Gastroesophageal sphincter (tissue), 4 donors: Measurements from ENCODE around the gene KCNT1. TPM values are rescaled to one million over a fixed set of nuclear protein-coding genes. Genes with fewer than 3 reads are reported as not detected.

Experiments
- ATAC-seq: fragments of 150-250 bp; one replicate; pipeline ENCODE4 v1.9.1; 2016; ENCODE audit warnings: mild to moderate bottlenecking, moderate library complexity
- H3K27ac ChIP-seq, 4 donors: fragments of 200-600 bp; sonication (generic) in 3 of 4; 1 replicate in 3 of 4; 2 replicates in 1 of 4; pipeline ENCODE4 v1.5.1; 2016 to 2019
- H3K27me3 ChIP-seq: fragments of 200-600 bp; sonication (generic); one replicate; pipeline ENCODE4 v1.5.1; 2019
- H3K36me3 ChIP-seq, 2 donors: fragments of 200-600 bp; sonication (generic); one replicate each; pipeline ENCODE4 v1.5.1; 2019; ENCODE audit warnings: control low read depth in 1 of 2
- H3K4me1 ChIP-seq, 3 donors: fragments of 200-600 bp; sonication (generic); 1 replicate in 2 of 3; 2 replicates in 1 of 3; pipeline ENCODE4 v1.5.1; 2016 to 2019; ENCODE audit warnings: control low read depth in 2 of 3
- H3K4me3 ChIP-seq, 2 donors: fragments of 200-600 bp; sonication (generic); one replicate each; pipeline ENCODE4 v1.5.1; 2019; ENCODE audit warnings: mild to moderate bottlenecking in 1 of 2, moderate library complexity in 1 of 2
- H3K9me3 ChIP-seq, 3 donors: fragments of 200-600 bp; sonication (generic); one replicate each; pipeline ENCODE4 v1.5.1; 2017 to 2019; ENCODE audit warnings: control low read depth in 2 of 3
- EP300 ChIP-seq: sonication (generic); formaldehyde crosslinking; IDR thresholded peaks from one replicate; pipeline ENCODE4 v1.6.1; 2017; ENCODE audit warnings: antibody characterized with exemption, mild to moderate bottlenecking
- POLR2A ChIP-seq, 2 donors: fragments of 450-650 bp; IDR thresholded peaks; one replicate each; pipeline ENCODE4 v1.6.1; 2017; ENCODE audit warnings: antibody characterized with exemption in 2 of 2, mild to moderate bottlenecking in 2 of 2, moderate library complexity in 1 of 2
- POLR2AphosphoS5 ChIP-seq: sonication (generic); formaldehyde crosslinking; IDR thresholded peaks from one replicate; pipeline ENCODE4 v1.6.1; 2017; ENCODE audit warnings: antibody characterized with exemption
- WGBS, 2 donors: methylation state at CpG; one replicate each; pipeline ENCODE4 v1.1.5; 2018; ENCODE audit warnings: low coverage in 1 of 2; 5-methylcytosine and 5-hydroxymethylcytosine counted together
- total RNA-seq, 4 donors: library from RNA; depleted of rRNA; stranded (reverse); fragments of >200 nt; gene quantifications; one replicate each; pipeline ENCODE4 v1.1.0, GENCODE V29; 2016
- TF ChIP-seq, protein P1 (sequence below), 4 experiments: fragments of 200-600 bp in 2 of 4; fragments of 450-650 bp in 2 of 4; sonication (generic) in 1 of 4; IDR thresholded peaks; one replicate each; pipeline ENCODE4 v1.5.1; 2017 to 2019; ENCODE audit warnings: antibody characterized with exemption in 4 of 4, mild to moderate bottlenecking in 2 of 4, moderate library complexity in 2 of 4

Gene KCNT1
- total RNA-seq, 4 donors from 2014 or later: 0.19 TPM; not detected in 3

DNA sequence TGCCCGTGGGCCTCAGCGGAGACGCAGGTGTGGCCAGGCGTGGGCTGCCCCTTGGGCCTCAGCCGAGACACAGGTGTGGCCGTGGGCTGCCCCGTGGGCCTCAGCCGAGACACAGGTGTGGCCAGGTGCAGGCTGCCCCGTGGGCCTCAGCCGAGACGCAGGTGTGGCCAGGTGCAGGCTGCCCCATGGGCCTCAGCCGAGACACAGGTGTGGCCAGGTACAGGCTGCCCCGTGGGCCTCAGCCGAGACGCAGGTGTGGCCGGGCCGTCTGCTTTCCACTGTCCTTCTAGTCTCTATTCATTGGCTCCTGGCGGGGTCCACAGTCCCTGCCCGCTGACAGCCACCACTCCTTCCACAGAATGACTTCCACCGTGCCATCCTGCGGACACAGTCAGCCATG lies 56.1 kb downstream of the KCNT1 start:
- TF ChIP-seq POLR2A (IDR thresholded peaks at IDR 0.05) (no peak), POLR2AphosphoS5 (no peak), EP300 (no peak)
- TF ChIP-seq, protein P1, sequence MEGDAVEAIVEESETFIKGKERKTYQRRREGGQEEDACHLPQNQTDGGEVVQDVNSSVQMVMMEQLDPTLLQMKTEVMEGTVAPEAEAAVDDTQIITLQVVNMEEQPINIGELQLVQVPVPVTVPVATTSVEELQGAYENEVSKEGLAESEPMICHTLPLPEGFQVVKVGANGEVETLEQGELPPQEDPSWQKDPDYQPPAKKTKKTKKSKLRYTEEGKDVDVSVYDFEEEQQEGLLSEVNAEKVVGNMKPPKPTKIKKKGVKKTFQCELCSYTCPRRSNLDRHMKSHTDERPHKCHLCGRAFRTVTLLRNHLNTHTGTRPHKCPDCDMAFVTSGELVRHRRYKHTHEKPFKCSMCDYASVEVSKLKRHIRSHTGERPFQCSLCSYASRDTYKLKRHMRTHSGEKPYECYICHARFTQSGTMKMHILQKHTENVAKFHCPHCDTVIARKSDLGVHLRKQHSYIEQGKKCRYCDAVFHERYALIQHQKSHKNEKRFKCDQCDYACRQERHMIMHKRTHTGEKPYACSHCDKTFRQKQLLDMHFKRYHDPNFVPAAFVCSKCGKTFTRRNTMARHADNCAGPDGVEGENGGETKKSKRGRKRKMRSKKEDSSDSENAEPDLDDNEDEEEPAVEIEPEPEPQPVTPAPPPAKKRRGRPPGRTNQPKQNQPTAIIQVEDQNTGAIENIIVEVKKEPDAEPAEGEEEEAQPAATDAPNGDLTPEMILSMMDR (IDR thresholded peaks at IDR 0.05): no peak
- Histone ChIP-seq H3K36me3 (no peaks in the 10 kb centered on the region), H3K27me3 (peaks cover 46% of the 10 kb centered on the region), H3K4me1 (no peaks in the 10 kb centered on the region), H3K9me3 (peaks cover 0 to 10% (median 0%) of the 10 kb centered on the region in 3 donors), H3K27ac (no peak overlapping the region), H3K4me3 (no peak overlapping the region)
- ATAC-seq: no peak
- WGBS, 2 donors: 89% methylated on average over 7 of the region's 21 CpGs; no CpG with 5 or more reads in 1 of the 2 donors

DNA sequence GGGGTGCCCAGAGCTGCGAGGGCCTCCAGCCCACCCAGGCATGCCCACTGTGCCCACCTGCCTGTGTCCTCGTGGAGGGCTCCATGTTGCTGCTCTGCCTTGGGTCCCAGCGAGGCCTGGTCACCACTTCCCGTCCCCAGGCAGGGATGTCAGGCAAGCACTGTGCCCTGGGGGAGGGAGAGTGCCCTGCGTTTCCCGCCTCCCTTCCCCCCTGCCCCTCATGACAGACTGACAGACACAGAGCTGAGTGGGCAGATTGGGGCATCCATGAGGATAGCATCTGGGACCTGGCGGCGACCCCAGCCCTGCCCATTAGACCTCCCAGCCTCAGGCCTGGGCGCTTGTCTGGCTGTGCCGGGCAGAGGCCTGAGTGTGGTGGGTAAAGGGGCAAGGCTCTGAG lies 56.9 kb downstream of the KCNT1 start:
- no peak for TF ChIP-seq POLR2A (IDR thresholded peaks at IDR 0.05)
- TF ChIP-seq, protein P1 (IDR thresholded peaks at IDR 0.05): no peak
- no peak for TF ChIP-seq EP300
- no peak for TF ChIP-seq POLR2AphosphoS5
- ATAC-seq: no peak
- peaks cover 43% of the 10 kb centered on the region for H3K27me3 ChIP-seq

DNA sequence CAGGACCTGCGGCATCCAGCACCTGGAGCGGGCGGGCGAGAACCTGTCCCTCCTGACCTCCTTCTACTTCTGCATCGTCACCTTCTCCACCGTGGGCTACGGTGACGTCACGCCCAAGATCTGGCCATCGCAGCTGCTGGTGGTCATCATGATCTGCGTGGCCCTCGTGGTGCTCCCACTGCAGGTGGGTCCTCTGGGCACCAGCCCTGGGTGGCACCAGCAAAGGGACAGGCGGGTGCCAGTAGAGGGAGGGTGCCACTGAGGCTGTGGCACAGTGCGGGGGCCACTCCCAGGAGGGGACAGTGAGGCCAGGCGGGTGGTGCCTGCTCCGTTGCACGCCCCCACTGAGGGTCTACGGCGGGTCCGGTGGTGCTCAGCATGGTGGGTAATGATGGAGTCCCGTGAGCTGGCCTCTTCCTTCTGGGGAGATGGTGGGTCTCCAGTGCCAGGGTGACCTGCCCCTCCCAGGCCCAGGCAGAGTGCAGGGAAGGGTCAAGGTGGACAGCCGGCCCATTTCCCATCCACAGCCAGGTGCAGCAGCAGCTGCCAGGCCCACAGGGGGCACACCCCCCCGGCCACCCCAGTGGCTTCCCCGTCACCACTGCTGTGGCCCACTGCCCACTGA lies 57.8 kb downstream of the KCNT1 start:
- Histone ChIP-seq H3K4me1 (no peaks in the 10 kb centered on the region), H3K9me3 (peaks cover 0 to 10% (median 0%) of the 10 kb centered on the region in 3 donors), H3K4me3 (no peak overlapping the region), H3K36me3 (no peaks in the 10 kb centered on the region), H3K27me3 (peaks cover 41% of the 10 kb centered on the region), H3K27ac (no peak overlapping the region)
- WGBS, 2 donors: 100% methylated on average over 2 of the region's 24 CpGs; no CpG with 5 or more reads in 1 of the 2 donors
- TF ChIP-seq EP300 (no peak), POLR2AphosphoS5 (no peak), POLR2A (IDR thresholded peaks at IDR 0.05) (no peak)
- TF ChIP-seq, protein P1 (IDR thresholded peaks at IDR 0.05): no peak
- no peak for ATAC-seq

More for the DNA sequence above, 56.9 kb downstream of the KCNT1 start:
- H3K36me3 ChIP-seq: no peaks in the 10 kb centered on the region
- peaks cover 0 to 10% (median 0%) of the 10 kb centered on the region in 3 donors for H3K9me3 ChIP-seq
- H3K4me1 ChIP-seq: no peaks in the 10 kb centered on the region
- H3K4me3 ChIP-seq: no peak overlapping the region
- H3K27ac ChIP-seq: no peak overlapping the region
- no CpG with 5 or more reads among the region's 10 CpGs for WGBS, 2 donors

GRCh38 chr9:135760465-135760864 lies 58.5 kb downstream of the KCNT1 start:
- 57 to 80% methylated on average over 2 to 5 of the region's 12 CpGs for WGBS, 2 donors

More at GRCh38 chr9:135760465-135760864, 58.5 kb downstream of the KCNT1 start:
- Histone ChIP-seq H3K36me3 (no peaks in the 10 kb centered on the region), H3K9me3 (peaks cover 0 to 14% (median 0%) of the 10 kb centered on the region in 3 donors), H3K4me3 (no peak overlapping the region), H3K4me1 (no peaks in the 10 kb centered on the region), H3K27ac (no peak overlapping the region), H3K27me3 (peaks cover 35% of the 10 kb centered on the region)
- TF ChIP-seq EP300 (no peak), POLR2AphosphoS5 (no peak), POLR2A (IDR thresholded peaks at IDR 0.05) (no peak)
- TF ChIP-seq, protein P1 (IDR thresholded peaks at IDR 0.05): no peak
- ATAC-seq: no peak
